ENCODE data around the gene PTPN1. TPM values are rescaled to one million over a fixed set of nuclear protein-coding genes. Genes with fewer than 3 reads are reported as not detected.

Gene PTPN1
- total and polyA plus RNA-seq, 2 of the 4 experiments (the other 2 are of a cell fraction), result 31.7 to 37.4 TPM

DNA sequence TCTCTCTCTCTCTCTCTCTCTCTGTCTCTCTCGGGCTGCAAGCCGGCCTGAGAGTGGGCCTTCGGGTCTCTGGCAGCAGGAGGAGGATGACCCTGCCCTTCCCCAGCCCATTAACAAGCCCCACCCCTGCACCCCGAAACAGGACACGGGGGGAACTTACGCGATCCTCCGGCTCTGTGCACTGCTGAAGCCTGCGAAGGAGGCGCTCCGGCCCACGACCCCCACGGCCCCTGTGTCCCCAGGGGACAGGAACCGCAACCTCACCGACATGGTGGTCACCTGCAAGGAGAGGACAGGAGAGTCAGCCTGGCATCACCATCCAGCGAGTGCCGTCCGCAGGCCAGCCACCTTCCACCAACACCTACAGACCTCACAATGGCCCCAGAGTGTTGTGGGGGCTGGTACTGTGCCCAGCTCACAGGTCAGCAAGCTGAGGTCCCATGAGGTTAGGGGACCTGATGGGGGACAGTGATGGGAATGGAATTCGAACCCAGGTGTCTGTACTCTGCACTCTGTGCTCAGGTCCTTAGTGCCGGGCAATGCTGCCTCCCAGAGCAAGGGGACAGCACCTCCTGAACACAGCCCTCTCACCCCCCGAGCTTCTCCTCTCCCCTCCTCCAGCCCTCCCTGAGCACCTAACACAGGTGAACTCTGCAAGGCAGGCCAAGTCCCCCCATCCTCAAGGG is 120.5 kb downstream of the PTPN1 start:
- no peak overlapping the region for H2AK9ac ChIP-seq (replicated peaks; ENCODE audit: low read depth, low read length, poor library complexity)
- TF ChIP-seq SMC3 (IDR thresholded peaks at IDR 0.05; ENCODE audit: low read depth, low read length) (no peak), RFX5 (IDR thresholded peaks at IDR 0.05; ENCODE audit: low read depth, low read length) (no peak), RAD21 (IDR thresholded peaks at IDR 0.05; ENCODE audit: low read length) (no peak), MXI1 (IDR thresholded peaks at IDR 0.05; ENCODE audit: borderline replicate concordance, low read depth, low read length) (no peak), BHLHE40 (IDR thresholded peaks at IDR 0.05; ENCODE audit: low read depth, low read length) (no peak), CEBPB (IDR thresholded peaks at IDR 0.05; ENCODE audit: low read depth, low read length) (no peak), MAFK (IDR thresholded peaks at IDR 0.05; ENCODE audit: low read depth, low read length) (no peak), RCOR1 (IDR thresholded peaks at IDR 0.05; ENCODE audit: insufficient replicate concordance, low read length) (no peak), MAZ (IDR thresholded peaks at IDR 0.05; ENCODE audit: borderline replicate concordance, low read depth, low read length) (no peak), NFE2L2 (IDR thresholded peaks at IDR 0.05; ENCODE audit: low read depth, low read length) (no peak), POLR2A (IDR thresholded peaks at IDR 0.05; ENCODE audit: low read depth, low read length) (no peak)
- TF ChIP-seq, protein P1, sequence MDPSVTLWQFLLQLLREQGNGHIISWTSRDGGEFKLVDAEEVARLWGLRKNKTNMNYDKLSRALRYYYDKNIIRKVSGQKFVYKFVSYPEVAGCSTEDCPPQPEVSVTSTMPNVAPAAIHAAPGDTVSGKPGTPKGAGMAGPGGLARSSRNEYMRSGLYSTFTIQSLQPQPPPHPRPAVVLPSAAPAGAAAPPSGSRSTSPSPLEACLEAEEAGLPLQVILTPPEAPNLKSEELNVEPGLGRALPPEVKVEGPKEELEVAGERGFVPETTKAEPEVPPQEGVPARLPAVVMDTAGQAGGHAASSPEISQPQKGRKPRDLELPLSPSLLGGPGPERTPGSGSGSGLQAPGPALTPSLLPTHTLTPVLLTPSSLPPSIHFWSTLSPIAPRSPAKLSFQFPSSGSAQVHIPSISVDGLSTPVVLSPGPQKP (IDR thresholded peaks at IDR 0.05; ENCODE audit: borderline replicate concordance, low read depth, low read length), result no peak
- TF ChIP-seq, protein P2, sequence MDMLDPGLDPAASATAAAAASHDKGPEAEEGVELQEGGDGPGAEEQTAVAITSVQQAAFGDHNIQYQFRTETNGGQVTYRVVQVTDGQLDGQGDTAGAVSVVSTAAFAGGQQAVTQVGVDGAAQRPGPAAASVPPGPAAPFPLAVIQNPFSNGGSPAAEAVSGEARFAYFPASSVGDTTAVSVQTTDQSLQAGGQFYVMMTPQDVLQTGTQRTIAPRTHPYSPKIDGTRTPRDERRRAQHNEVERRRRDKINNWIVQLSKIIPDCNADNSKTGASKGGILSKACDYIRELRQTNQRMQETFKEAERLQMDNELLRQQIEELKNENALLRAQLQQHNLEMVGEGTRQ (IDR thresholded peaks at IDR 0.05; ENCODE audit: low read depth, low read length), result no peak
- TF ChIP-seq, protein P3, sequence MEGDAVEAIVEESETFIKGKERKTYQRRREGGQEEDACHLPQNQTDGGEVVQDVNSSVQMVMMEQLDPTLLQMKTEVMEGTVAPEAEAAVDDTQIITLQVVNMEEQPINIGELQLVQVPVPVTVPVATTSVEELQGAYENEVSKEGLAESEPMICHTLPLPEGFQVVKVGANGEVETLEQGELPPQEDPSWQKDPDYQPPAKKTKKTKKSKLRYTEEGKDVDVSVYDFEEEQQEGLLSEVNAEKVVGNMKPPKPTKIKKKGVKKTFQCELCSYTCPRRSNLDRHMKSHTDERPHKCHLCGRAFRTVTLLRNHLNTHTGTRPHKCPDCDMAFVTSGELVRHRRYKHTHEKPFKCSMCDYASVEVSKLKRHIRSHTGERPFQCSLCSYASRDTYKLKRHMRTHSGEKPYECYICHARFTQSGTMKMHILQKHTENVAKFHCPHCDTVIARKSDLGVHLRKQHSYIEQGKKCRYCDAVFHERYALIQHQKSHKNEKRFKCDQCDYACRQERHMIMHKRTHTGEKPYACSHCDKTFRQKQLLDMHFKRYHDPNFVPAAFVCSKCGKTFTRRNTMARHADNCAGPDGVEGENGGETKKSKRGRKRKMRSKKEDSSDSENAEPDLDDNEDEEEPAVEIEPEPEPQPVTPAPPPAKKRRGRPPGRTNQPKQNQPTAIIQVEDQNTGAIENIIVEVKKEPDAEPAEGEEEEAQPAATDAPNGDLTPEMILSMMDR (conservative IDR thresholded peaks at IDR 0.05; ENCODE audit: low read depth, low read length), result no peak
- no peaks in the 10 kb centered on the region for H3K9me3 ChIP-seq (ENCODE audit: control insufficient read depth, insufficient read depth, low read length)
- no peak overlapping the region for H2BK15ac ChIP-seq (ENCODE audit: low read depth, low read length)
- no peak overlapping the region for H2AFZ ChIP-seq (replicated peaks; ENCODE audit: low read length, poor library complexity)
- dilution Hi-C loops (cut with HindIII; ENCODE audit: low sequenced_read_pairs, unreplicated experiment) (no loop called here), in situ Hi-C loops (cut with MboI; ENCODE audit: low sequenced_read_pairs) (loop anchor here (5.0 kb wide), 1 partner anchor 112 kb away; no protein-coding TSS in a partner anchor), intact Hi-C loops (cut with micrococcal nuclease) (no loop called here)
- H2AK5ac ChIP-seq (ENCODE audit: low read depth, low read length), result peak overlapping the region; percentile 44
- H3K23ac ChIP-seq (ENCODE audit: low read depth, low read length), result no peak overlapping the region
- no peaks in the 10 kb centered on the region for H4K20me1 ChIP-seq (ENCODE audit: insufficient read depth, low read length)
- peaks cover 9% of the 10 kb centered on the region; the same call in 1 of the 2 replicates for H3K4me1 ChIP-seq (ENCODE audit: control insufficient read depth, insufficient read depth, low read length)
- no peaks in the 10 kb centered on the region for H3K36me3 ChIP-seq (ENCODE audit: control insufficient read depth, insufficient read depth, low read length)
- H2BK5ac ChIP-seq (ENCODE audit: low read depth, low read length, poor library complexity, severe bottlenecking), result no peak overlapping the region
- H2BK20ac ChIP-seq (ENCODE audit: low read depth, low read length), result 0 out of 2 replicates have a peak overlapping the region, but pooled peaks have one; percentile 27
- no peak overlapping the region; the same call in 1 of the 2 replicates for H2BK120ac ChIP-seq (ENCODE audit: low read depth, low read length)
- no TSS peak for BruUV-seq (replicated peaks)
- H3K79me1 ChIP-seq (ENCODE audit: low read depth in 1 of 2, low read length in 2 of 2), result peaks cover 4 to 37% of the 10 kb centered on the region in 2 experiments; a peak in 3 of 4 replicates
- ChIA-PET CTCF (no interaction called here), POLR2A (ENCODE audit: unreplicated experiment) (no interaction called here)
- H3K18ac ChIP-seq (ENCODE audit: low read depth, low read length), result no peak overlapping the region
- 88% methylated on average over 9 of the region's 21 CpGs; no CpG with 5 or more reads in 1 of the 2 experiments for WGBS, 2 experiments (ENCODE audit: extremely low coverage in 2 of 2, insufficient read length in 1 of 2)
- no peak overlapping the region for H3K4me2 ChIP-seq (ENCODE audit: low read depth, low read length)
- H4K91ac ChIP-seq (ENCODE audit: insufficient read depth, low read depth, low read length), result peak overlapping the region; percentile 55; the same call in 1 of the 2 replicates
- no peaks in the 10 kb centered on the region for H3K27me3 ChIP-seq (ENCODE audit: control insufficient read depth, insufficient read depth, low read length)
- H3K14ac ChIP-seq (replicated peaks; ENCODE audit: low read depth, low read length), result no peak overlapping the region
- H3K9ac ChIP-seq (ENCODE audit: low read depth, low read length), result no peak overlapping the region
- ATAC-seq (ENCODE audit: low read depth) (no peak), DNase-seq (no peak)
- H4K8ac ChIP-seq (ENCODE audit: low read depth in 2 of 2, low read length in 2 of 2), result no peak overlapping the region
- no peak overlapping the region for H3K56ac ChIP-seq (ENCODE audit: extremely low read depth, insufficient read depth, low read length)
- H3K27ac ChIP-seq (ENCODE audit: insufficient read depth, low read length), result no peak overlapping the region
- H3K4me3 ChIP-seq (ENCODE audit: insufficient read depth, low read depth, low read length), result no peak overlapping the region
- H3K4ac ChIP-seq (ENCODE audit: low read depth, low read length), result no peak overlapping the region
- peaks cover 4% of the 10 kb centered on the region for H3K9me1 ChIP-seq (ENCODE audit: insufficient read depth, low read length)
- H4K5ac ChIP-seq (ENCODE audit: low read depth, low read length), result no peak overlapping the region
